Measurements from ENCODE around the gene AFF3. TPM values are rescaled to one million over a fixed set of nuclear protein-coding genes. Genes with fewer than 3 reads are reported as not detected.

The AFF3 gene
- total and polyA plus RNA-seq, 2 of the 8 experiments (the other 6 are each of a cell fraction or from before 2014, with no cell fraction given), result 0.27 to 3.0 TPM

DNA sequence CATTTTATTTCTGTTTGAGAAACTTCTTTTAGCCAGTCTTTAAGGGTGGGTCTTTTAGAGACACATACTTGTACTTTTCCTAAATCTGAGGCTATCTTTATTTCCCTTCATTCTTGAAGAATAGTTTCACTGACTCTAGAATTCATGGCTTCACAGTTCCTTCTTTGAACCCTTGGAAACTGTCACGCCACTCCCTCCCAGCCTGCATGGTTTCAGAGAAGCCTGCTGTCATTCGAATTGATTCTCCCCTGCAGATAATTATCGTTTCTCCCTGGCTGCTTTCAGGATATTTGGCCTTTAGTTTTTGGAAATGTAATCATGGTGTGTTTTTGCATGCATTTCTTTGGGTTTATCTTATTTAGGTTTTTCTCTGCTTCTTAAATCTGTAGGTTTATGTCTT is 580.6 kb downstream of the AFF3 start (continued):
- TF ChIP-seq, protein P1, sequence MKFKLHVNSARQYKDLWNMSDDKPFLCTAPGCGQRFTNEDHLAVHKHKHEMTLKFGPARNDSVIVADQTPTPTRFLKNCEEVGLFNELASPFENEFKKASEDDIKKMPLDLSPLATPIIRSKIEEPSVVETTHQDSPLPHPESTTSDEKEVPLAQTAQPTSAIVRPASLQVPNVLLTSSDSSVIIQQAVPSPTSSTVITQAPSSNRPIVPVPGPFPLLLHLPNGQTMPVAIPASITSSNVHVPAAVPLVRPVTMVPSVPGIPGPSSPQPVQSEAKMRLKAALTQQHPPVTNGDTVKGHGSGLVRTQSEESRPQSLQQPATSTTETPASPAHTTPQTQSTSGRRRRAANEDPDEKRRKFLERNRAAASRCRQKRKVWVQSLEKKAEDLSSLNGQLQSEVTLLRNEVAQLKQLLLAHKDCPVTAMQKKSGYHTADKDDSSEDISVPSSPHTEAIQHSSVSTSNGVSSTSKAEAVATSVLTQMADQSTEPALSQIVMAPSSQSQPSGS (IDR thresholded peaks at IDR 0.05; ENCODE audit: low read length), result no peak
- no peak for TF ChIP-seq JUND (IDR thresholded peaks at IDR 0.05; ENCODE audit: low read length)
- TF ChIP-seq POLR2AphosphoS5 (IDR thresholded peaks at IDR 0.05; ENCODE audit: low read depth, low read length), result no peak
- TF ChIP-seq BRCA1 (IDR thresholded peaks at IDR 0.05; ENCODE audit: low read depth, low read length), result no peak
- TF ChIP-seq RBBP5 (IDR thresholded peaks at IDR 0.05; ENCODE audit: borderline replicate concordance, low read depth, low read length), result no peak
- TF ChIP-seq ZNF274 (IDR thresholded peaks at IDR 0.05; ENCODE audit: borderline replicate concordance, extremely low read depth, low read length), result no peak
- no peak for TF ChIP-seq PHF8 (conservative IDR thresholded peaks at IDR 0.05; ENCODE audit: low read depth, low read length)
- TF ChIP-seq, protein P2, sequence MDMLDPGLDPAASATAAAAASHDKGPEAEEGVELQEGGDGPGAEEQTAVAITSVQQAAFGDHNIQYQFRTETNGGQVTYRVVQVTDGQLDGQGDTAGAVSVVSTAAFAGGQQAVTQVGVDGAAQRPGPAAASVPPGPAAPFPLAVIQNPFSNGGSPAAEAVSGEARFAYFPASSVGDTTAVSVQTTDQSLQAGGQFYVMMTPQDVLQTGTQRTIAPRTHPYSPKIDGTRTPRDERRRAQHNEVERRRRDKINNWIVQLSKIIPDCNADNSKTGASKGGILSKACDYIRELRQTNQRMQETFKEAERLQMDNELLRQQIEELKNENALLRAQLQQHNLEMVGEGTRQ (IDR thresholded peaks at IDR 0.05; ENCODE audit: low read length), result no peak
- TF ChIP-seq, protein P3, sequence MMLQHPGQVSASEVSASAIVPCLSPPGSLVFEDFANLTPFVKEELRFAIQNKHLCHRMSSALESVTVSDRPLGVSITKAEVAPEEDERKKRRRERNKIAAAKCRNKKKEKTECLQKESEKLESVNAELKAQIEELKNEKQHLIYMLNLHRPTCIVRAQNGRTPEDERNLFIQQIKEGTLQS (IDR thresholded peaks at IDR 0.05; ENCODE audit: insufficient read depth, low read depth, low read length), result no peak
